HG03521 (cell line): ENCODE measurements around the gene ZNF761.
"Not testable (repeated sequence)": the region's sequence is repeated elsewhere in the genome, so short reads cannot be mapped to it uniquely, and the experiment has no call there.

ENCODE experiments used
- ATAC-seq: cut with Tn5 transposase; IDR thresholded peaks from one replicate; pipeline ENCODE4 v1.9.1; 2021; ENCODE audit warnings: mild to moderate bottlenecking, moderate library complexity; ENCODE audit not compliant: unreplicated experiment

The ZNF761 gene

DNA sequence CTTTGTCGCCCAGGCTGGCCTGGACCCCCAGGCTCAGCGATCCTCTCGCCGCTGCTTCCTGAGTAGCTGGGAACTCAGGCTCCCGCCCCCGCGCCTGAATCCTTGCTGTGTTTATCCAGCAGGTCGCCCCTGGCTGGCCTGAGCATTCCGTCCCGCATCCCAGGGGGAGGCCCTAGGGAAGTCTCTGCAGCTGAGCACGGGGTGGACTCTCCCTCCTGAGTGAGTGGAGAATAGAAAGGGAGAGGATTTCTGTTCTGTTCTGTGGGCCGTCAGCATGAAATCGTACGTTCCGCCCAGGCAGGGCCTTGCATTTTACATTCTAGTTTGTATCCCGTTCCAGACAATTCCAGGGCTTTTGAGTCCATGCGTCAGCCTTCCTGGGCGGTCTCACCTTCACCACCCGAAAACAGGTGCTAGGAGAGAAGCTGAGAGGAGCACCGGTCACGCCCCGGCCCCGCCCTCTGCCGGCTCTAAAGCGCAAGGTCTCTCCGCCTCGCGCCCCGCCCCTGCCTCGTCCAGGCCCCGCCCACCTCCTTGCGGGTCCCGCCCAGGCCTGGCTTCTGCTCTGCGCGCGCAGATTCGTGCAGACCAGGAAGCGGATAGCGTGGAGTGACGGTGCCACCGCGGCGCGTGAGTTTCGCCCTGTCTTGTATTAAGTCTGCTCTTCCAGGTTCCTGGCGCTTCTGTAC, at the start of gene ZNF761:
Gene ZNF761 (plus strand): TSS at position 586 of the 689 bp plus-strand sequence. CDS start 15,285 bp downstream, outside the sequence.
- ATAC-seq = peak; percentile 90

DNA sequence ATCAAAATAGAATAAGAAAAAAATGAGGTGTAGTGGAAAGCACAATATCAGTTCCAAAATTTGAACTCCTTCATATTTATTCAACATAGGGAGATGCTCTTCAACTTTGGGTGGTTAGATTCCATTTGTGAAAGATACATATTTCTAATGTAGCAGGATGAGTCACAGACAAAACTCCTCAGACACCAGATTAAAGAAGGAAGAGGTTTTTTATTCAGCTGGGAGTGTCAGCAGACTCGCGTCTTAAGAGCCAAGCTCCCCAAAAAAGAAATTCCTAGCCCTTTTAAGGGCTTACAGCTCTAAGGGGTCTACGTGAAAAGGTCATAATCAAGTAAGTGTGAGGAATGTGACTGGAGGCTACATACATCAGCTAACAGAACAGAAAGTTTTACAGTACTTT, 43.6 kb upstream of the ZNF761 start:
- no peak for ATAC-seq

DNA sequence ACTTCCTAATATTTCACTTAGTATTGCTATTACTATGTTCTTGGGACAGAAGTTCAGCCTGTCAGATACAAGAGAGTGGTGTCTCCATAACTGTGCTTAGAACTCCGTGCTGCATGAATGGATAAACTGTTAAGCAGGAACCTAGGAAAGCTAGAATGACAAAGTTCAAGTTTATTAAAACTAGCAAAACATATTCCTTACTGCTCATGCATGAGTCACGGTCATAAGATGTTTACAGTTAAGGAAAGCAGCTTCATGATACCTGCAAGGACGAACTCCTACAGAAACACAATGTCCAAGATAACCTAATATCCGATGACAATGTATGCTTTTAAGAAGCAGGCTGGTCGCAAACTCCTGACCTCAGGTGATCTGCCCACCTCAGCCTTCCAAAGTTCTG, 42.9 kb upstream of the ZNF761 start:
- no peak for ATAC-seq

DNA sequence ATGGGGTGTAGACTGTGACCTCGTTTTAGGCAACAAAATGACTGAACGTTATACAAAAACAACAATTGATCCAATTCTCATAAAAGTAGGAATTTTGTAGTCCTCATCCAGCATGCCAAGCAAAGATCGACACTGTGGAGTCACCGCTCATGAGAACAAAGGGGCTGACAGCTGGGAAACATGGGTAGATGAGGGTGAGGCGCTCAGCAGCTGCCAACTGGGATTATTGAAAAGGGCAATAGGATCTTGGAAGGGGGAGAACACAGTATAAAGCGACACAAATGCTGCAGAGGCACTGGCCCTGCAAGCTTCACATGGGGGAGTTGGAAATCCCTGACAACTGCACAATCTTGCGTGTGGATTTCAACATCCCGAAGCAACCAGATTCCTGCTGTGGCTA, 42.2 kb upstream of the ZNF761 start:
- no peak for ATAC-seq

DNA sequence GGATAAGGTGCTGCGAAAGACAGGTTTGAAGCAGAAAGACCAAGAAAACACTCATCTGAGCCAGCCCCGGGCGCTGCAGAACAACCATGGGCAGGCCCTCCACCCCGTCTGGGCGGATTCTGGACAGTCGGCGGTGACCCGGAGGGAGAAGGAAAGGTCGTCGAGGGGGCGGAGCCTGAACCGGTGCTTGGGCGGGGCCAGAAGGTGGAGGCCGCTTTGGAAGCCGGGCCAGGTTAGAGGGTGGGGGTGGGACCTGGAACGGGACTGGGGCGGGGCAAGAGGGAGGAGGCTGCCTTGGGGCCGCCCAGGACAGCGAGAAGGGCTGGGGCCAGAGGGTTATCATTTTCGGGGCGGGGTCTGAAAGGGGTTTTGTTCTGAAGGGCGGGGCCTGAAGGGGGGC, 41.8 kb upstream of the ZNF761 start:
- ATAC-seq = no peak

DNA sequence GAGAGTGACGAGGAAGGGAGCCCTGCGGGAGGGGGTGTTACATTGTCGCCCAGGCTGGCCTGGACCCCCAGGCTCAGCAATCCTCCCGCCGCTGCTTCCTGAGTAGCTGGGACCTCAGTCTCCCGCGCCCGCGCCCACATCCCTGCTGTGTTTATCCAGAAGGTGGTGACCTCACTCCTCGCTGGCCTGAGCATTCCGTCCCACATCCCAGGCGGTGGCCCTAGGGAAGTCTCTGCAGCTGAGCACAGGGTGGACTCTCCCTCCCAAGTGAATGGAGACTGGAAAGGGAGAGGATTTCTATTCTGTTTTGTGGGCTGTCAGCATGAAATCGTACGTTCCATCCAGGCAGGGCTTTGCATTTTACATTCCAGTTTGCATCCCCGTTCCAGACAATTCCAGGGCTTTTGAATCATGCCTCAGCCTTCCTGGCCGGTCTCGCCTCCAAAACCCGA, 37.2 kb upstream of the ZNF761 start:
- ATAC-seq = no peak

DNA sequence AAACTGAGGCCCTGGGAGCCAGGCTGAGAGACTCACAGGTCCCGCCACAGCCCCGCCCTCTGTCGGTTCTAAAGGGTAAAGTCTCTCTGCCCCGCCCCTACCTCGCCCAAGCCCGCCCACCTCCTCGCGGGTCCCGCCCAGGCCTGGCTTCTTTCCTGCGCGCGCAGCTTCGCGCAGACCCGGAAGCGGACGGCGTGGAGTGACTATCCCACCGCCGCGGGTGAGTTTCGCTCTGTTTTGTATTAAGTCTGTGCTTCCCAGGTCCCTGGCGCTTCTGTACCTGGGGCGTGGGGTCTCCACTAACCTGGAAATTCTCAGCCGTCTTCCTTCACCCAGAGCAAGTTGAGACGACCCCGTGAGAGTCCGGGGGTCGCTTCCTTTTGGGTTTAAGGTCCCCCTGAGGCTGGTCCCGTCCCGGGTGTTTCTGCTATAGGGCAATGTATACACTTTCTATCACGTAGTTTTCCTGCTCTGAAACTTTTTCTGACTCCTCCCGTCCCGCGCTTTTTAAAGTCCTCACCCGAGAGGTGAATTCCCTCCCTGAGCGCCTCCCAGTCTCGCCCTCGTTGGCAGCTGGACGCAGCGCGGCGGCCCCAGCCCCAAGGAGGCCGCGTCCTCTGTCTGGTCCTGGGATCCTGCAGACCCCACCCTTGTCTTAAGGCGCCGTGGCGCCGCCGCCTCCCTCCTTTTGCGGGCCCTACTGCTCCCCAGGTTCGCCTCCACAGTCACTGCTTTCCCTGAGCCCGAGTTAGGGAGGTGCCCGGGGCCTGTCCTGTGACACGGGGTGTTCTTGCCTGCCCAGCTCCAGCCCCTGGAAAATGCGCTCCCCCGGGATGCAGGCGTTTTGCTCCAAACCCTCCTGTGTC, 36.6 kb upstream of the ZNF761 start, which contains the start of gene ZNF765:
Gene ZNF765 (plus strand): TSS at position 176 of the 866 bp plus-strand sequence. CDS start 2,867 bp downstream, outside the sequence.
- peak; percentile 85 for ATAC-seq

DNA sequence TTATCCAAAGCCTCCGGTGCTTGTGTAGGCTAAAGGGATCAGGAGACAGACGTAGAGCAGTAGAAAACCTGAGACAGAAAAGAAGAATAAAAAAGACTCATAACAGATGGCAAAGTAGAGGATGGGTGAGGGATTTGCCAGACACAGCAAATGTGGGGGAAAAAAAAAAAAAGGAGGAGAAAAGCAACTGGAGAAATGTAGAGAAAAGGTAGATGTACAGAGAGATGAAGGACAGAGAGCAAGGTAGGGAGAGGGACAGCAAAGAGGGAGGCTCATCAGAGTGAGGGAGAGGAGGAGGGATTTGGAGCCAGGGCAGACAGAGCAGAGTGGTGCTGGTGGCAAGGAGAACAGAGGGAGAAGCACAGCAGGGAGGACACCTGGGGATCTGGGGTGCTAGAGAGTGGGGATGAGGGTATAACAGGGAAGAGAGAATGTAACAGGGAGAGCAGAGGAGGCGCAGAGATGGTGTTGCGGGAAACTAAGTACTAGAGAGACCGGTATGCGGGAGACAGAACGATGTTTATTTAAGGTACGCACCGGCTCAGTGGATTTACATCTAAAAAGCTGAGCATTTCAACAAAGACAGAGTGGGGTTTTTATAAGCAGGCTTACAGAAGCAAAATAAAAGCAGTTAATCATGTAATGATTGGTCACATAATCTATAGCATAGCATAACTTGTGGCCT, 35.8 kb upstream of the ZNF761 start:
- ATAC-seq = not testable (repeated sequence)

DNA sequence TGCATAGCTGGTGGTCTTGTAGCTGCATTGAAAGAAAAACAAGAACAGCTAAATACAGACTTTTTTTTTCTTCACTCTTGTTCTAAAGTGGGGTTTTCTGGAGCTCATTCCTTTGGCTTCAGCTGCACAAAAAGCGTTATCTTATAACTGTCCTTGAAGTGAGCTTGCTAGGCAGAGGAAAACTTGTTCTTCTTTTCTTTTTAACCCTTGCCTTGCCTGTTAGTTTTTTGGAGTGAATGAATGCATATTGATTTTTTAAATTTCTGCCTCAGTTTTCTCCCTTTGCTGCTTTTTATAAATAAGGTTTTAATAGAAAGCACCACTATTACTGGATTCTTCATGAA, 35.3 kb upstream of the ZNF761 start:
- no peak for ATAC-seq

DNA sequence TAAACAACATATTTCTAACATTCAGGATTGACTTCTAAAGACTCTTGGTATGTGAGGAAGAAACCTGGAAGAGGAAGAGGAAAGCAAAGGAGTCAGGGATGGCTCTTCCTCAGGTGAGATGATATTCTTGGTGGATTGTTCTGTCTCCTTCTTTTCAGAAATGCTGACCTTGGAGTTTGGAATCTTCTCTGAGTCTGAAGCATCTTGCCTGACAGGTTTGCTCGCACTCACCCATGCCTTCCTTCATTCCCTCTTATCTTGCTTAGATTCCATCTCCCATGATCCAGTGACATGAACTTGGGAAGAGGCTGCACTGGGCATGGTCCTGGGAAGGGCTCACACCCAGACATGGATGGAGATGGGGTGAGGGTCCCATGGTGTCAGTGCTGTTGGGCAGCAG, 33.9 kb upstream of the ZNF761 start:
- ATAC-seq = not testable (repeated sequence)

DNA sequence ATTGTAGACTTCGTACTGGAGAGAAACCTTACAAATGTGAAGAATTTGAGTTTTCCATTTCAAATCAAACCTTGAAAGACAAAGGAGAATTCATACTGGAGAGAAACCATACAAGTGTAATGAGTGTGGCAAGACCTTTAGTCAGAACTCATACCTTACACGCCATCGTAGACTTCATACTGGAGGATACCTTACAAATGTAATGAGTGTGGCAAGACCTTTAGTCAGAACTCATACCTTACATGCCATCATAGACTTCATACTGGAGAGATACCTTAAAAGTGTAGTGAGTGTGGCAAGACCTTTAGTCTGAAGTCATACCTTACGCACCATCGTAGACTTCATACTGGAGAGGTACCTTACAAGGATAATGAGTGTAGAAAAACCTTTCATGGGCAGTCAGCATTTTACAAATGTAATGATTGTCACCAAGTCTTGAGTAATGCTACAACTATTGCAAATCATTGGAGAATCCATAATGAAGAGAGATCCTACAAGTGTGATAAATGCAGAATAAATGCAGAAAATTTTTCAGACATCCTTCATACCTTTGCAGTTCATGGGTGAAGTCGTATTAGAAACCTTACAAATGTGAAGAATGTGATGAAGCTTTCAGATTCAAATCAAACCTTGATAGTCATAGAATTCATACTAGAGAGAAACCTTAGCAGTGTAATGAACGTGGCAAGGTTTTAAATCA, 22.1 kb upstream of the ZNF761 start:
- ATAC-seq = no peak

DNA sequence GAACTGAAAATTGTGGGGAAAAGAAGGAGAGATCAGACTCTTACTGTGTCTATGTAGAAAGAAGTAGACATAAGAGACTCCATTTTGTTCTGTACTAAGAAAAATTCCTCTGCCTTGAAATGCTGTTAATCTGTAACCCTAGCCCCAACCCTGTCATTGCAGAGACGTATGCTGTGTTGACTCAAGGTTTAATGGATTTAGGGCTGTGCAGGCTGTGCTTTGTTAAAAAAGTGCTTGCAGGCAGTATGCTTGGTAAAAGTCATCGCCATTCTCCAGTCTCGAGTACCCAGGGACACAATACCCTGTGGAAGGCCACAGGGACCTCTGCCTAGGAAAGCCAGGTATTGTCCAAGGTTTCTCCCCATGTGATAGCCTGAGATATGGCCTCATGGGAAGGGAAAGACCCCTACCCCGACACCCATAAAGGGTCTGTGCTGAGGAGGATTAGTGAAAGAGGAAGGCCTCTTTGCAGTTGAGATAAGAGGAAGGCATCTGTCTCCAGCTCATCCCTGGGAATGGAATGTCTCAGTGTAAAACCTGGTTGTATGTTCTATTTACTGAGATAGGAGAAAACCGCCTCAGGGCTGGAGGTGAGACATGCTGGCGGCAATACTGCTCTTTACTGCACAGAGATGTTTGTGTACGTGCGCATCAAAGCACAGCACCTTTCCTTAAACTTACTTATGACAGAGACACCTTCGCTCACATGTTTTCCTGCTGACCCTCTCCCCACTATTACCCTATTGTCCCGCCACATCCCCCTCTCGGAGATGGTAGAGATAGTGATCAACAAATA, 11.1 kb upstream of the ZNF761 start:
- ATAC-seq = not testable (repeated sequence)

DNA sequence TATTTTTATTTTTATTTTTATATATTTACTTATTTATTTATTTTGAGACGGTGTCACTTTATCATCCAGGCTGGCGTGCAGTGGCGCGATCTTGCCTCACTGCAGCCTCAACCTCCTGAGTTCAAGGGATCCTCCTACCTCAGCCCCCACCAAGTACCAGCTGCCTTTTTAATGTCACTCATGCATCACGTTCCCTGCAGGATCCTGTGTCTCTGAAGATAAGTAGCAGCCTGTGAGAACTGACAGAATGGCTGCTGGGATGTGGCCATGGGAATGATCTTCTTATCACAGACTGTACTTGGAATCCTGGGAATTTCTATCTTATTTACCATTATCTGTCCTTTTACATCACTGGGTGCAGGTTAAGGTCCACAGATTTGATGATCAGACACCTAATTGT, 9.2 kb upstream of the ZNF761 start:
- no peak for ATAC-seq

DNA sequence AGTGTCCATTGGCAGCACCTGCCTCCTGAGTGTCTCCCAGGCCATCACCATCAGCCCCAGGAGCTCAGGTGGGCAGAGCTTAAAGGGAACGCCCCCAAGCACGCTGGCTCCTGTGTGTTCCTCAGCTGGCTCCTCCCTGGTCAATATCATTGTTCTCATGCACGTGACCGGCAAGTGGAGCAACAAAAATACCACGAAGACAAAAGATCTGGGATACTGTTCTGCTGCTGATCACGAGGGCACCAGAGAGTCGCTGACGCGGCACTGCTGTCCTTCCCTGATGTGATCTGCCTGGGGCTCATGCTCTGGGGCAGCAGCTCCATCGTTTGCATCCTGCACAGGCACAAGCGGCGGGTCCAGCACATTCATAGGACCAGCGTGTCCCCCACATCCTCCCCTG, 8.7 kb upstream of the ZNF761 start:
- not testable (repeated sequence) for ATAC-seq

DNA sequence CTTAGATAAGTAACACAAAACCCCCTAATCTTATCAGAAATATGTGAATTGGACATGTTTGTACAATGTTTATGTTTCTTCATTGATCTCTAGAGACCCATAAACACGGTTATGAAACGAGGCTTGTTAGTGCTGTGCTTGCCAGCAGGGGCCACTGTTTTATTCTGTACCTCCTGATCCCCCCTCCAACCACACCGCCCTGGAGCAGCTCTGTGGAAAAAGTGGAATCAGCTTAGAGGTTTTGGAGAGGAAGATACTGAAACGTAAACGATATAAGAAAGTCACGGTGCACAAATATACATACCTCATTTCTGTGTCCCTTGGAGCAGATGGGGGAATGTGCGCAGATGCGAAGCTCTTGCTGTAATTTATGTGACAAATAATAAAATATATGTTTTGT, 8.1 kb upstream of the ZNF761 start:
- not testable (repeated sequence) for ATAC-seq

DNA sequence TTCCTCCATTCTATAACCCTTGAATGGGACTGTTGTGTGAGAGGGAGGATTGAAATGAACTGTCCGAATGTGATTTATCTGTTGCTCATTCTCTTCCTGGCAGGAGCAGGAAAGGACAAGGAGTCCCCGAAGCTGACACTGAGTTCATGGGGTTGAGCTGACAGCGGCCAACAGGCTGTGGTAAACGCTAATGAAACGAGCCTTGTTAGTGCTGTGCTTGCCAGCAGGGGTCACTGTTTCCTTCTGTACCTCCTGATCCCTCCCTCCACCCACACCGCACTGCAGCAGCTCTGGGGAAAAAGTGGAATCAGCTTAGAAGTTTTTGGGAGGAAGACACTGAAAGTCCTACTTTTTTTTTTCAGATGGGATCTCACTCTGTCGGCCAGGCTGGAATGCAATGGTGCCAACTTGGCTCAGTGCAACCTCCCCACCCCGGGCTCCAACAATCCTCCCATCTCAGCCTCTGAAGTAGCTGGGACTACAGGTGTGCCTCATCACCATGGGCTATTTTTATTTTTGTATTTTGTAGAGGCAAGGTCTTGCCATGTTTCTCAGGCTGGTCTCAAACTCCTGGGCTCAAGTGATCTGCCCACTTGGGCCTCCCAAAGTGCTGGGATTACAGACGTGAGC, 6.7 kb upstream of the ZNF761 start:
- ATAC-seq = no peak

DNA sequence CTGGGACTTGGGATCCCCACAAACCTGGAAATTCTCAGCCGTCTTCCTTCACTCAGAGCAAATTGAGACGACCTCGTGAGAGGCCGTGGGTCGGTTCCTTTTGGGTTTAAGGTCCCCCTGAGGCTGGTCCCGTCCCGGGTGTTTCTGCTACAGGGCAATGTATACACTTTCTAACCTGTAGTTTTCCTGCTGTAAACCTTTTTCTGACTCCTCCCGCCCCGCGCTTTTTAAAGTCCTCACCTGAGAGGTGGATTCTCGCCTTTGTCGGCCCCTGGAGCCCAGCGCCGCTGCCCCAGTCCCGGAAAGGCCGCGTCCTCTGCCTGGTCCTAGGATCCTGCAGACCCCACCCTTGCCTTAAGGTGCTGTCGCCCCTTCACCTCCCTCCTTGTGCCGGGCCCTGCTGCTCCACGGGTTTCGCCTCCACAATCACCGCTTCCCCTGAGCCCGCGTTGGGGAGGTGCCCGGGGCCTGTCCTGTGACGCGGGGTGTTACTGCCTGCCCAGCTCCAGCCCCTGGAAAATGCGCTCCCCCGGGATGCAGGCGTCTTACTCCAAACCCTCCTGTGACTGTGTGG, 391 bp downstream of the ZNF761 start:
- peak; percentile 13 for ATAC-seq

DNA sequence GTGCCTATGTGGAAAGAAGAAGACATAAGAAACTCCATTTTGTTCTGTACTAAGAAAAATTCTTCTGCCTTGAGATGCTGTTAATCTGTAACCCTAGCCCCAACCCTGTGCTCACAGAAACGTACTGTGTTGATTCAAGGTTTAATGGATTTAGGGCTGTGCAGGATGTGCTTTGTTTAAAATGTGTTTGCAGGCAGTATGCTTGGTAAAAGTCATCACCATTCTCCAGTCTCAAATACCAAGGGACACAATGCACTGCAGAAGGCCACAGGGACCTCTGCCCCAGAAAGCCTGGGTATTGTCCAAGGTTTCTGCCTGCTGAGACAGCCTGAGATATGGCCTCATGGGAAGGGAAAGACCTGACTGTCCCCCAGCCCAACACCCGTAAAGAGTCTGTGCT, 12.0 kb downstream of the ZNF761 start:
- ATAC-seq = not testable (repeated sequence)

DNA sequence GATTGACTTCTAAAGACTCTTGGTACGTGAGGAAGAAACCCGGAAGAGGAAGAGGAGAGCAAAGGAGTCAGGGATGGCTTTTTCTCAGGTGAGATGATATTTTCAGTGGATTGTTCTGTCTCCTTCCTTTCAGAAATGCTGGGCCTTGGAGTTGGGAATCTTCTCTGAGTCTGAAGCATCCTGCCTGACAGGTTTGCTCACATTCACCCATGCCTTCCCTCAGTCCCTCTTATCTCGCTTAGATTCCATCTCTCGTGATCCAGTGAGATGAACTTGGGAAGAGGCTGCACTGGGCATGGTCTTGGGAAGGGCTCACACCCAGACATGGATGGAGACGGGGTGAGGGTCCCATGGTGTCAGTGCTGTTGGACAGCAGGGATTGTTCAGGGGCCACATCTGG, 15.4 kb downstream of the ZNF761 start:
- not testable (repeated sequence) for ATAC-seq
